Measurements from ENCODE around the gene PDS5A.

GRCh38 chr4:40000711-40001110 is 23.0 kb upstream of the PDS5A start:
- TF ChIP-seq POLR2AphosphoS5 (IDR thresholded peaks at IDR 0.05): no peak
- TF ChIP-seq CTCF (IDR thresholded peaks at IDR 0.05 in 8 of 11, conservative IDR thresholded peaks at IDR 0.05 in 3 of 11): no peak
